ENCODE measurements around the gene ADAMTS17.

The ADAMTS17 gene

DNA sequence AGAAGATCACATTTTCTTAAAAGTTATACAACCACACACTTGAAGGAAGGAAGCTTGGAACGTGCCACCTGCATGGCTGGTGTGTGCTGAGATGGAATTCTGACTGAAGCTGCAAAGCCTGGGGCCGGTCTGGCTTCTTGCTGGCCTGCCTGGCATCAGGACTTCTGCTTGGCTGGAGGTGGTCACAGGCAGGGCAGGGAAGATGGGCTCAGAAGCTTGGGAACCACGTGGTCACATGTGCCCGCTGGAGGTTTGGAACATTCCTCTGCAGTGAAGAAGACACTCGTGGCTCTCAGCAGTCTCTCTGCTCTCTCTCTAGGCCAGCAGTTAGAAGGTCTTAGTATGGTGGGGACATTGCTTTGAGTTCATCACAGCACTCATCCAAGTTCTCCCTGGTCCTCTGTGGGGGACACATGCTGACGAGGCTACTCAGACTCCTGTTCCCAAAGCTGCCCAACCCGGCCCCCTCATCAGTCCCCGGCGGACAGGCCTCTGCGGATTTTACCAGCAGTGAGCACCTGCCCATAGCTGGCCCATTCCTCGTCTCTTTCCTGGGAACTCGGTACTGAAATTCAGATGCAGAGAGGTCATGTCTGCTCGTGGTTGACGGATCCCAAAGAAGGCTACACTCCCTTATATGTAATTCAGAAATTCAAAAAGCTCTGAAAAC is 229.0 kb downstream of the ADAMTS17 start:
- Histone ChIP-seq H3K9me3 (replicated peaks; ENCODE audit: low read length) (no peaks in the 10 kb centered on the region), H3K4me3 (ENCODE audit: low read length) (no peak overlapping the region), H3K4me2 (ENCODE audit: low read length) (no peak overlapping the region), H3K9ac (ENCODE audit: low read depth, low read length) (no peak overlapping the region), H3K4me1 (ENCODE audit: control insufficient read depth, insufficient read depth, low read length) (peaks cover 42% of the 10 kb centered on the region), H3K27me3 (ENCODE audit: control insufficient read depth, insufficient read depth, low read length) (no peaks in the 10 kb centered on the region), H3K36me3 (ENCODE audit: insufficient read depth, low read length) (no peaks in the 10 kb centered on the region)

DNA sequence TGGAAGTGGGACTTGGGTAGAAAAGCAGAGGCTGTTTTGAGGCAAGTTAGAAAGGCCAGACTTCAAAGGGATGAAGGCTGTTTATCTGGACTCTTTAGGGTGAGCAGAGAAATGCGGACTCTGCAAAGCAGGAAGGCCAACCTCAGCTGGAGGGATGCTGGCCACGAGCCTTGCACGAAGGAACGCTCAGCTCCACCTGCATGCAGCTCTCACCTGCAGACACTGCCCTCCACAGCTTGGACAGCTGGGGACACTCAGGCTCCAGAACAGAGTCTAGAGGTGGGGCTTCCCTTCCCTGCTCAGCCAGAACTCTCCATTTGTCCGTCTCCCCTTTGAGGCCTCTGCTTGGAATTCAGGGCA is 229.7 kb downstream of the ADAMTS17 start:
- no peak overlapping the region for H3K4me3 ChIP-seq (ENCODE audit: low read length)
- no peaks in the 10 kb centered on the region for H3K36me3 ChIP-seq (ENCODE audit: insufficient read depth, low read length)
- H3K9ac ChIP-seq (ENCODE audit: low read depth, low read length) = no peak overlapping the region
- H3K9me3 ChIP-seq (replicated peaks; ENCODE audit: low read length) = no peaks in the 10 kb centered on the region
- peaks cover 42% of the 10 kb centered on the region for H3K4me1 ChIP-seq (ENCODE audit: control insufficient read depth, insufficient read depth, low read length)
- H3K27me3 ChIP-seq (ENCODE audit: control insufficient read depth, insufficient read depth, low read length) = no peaks in the 10 kb centered on the region
- H3K4me2 ChIP-seq (ENCODE audit: low read length) = no peak overlapping the region

DNA sequence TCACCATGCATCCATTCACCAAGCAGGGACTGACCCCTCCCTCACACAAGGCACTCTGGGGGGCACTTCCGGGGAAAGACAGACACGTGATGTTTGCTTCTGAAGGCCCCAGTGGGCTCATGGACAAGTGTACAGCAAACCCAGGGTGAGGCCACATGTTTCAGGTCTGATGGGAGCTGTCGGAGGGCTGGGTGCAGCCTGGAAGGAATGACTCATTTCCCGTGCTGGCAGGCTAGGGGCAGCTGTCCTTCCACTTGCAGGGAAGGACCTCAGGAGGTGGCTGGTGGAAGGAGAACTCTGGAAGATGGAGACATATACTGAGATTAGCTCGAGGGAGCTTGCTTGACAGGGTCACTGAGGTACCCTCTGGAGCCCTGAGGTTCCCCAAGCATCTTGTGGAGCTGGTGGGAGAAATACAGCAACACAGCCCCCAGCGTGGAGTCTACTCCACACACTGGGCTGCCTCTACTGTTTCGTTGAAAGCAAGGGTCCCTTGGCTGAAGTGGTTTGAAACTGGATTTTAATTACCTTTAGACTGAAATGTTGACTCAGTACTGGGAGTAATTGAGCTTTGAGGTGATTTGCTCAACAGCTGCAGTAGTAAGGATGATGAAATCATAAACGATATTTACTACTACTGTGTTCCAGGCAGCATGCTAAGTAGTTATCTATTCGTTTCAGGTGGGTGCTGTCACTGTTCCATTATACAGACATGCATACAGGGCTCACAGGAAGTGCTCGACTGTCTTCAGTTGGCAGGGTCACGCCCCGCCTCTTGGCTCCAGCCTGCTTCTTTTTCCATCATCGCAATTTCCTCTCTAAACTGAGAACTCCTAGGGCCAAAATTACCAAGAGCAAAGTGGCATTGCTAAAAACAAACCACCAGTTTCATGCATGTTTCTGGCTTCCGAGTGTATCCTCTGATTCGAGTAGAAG is 230.4 kb downstream of the ADAMTS17 start:
- Histone ChIP-seq H3K4me2 (ENCODE audit: low read length) (peak overlapping the region; percentile 57), H3K4me3 (ENCODE audit: low read length) (peak overlapping the region; percentile 14), H3K9ac (ENCODE audit: low read depth, low read length) (no peak overlapping the region), H3K27me3 (ENCODE audit: control insufficient read depth, insufficient read depth, low read length) (no peaks in the 10 kb centered on the region), H3K4me1 (ENCODE audit: control insufficient read depth, insufficient read depth, low read length) (peaks cover 38% of the 10 kb centered on the region), H3K36me3 (ENCODE audit: insufficient read depth, low read length) (no peaks in the 10 kb centered on the region), H3K9me3 (replicated peaks; ENCODE audit: low read length) (no peaks in the 10 kb centered on the region)

DNA sequence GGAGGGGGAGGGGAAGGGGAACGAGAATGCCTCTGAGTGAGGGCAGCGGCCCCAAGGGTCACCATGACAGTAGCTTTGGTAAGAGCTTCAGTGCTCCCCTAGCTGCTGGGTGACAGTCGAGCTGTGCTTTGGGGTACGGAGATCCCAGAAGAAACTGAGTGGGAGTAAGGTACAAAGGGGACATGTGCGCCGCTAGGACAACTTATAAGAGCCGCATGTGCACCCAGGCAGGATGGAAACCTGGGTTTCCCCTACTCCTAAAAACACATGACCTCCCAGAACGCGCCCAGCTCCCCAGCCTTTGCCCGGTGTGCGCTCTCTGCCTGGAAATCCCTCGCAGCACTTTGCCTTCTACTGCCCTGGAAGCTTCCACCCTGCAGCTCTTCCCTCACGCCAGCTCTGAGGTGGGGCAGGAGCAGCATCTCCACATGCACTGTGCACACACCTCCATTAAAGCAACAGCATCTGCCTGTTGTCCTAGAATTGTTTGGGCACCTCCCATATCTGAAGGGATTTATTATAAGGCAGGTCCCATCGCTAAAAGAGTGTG is 232.2 kb downstream of the ADAMTS17 start:
- H3K27me3 ChIP-seq (ENCODE audit: control insufficient read depth, insufficient read depth, low read length) = no peaks in the 10 kb centered on the region
- no peak overlapping the region for H3K9ac ChIP-seq (ENCODE audit: low read depth, low read length)
- peaks cover 28% of the 10 kb centered on the region for H3K4me1 ChIP-seq (ENCODE audit: control insufficient read depth, insufficient read depth, low read length)
- no peak overlapping the region for H3K4me2 ChIP-seq (ENCODE audit: low read length)
- no peaks in the 10 kb centered on the region for H3K9me3 ChIP-seq (replicated peaks; ENCODE audit: low read length)
- H3K36me3 ChIP-seq (ENCODE audit: insufficient read depth, low read length) = no peaks in the 10 kb centered on the region
- no peak overlapping the region for H3K4me3 ChIP-seq (ENCODE audit: low read length)

DNA sequence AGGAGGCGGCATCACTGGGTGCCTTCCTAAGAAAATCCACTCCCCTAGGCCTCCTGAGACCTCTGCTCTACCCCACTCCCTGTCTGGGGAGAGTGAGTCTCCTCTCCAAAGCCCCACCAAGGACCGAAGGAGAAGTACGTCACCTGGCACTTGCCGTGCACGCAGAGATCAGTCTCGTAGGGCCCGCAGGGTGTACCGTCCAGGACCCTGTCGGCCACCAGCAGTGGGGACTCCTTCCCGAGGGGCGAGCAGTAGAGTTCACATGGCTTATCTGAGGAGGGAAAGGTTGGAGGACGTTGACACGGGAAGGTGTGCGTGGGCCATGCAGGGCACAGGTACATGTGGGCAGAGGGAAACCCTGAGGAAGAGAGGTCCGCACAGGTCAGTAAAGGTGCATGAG is 232.9 kb downstream of the ADAMTS17 start:
- Histone ChIP-seq H3K4me3 (ENCODE audit: low read length) (no peak overlapping the region), H3K9ac (ENCODE audit: low read depth, low read length) (no peak overlapping the region), H3K36me3 (ENCODE audit: insufficient read depth, low read length) (no peaks in the 10 kb centered on the region), H3K4me2 (ENCODE audit: low read length) (no peak overlapping the region), H3K27me3 (ENCODE audit: control insufficient read depth, insufficient read depth, low read length) (no peaks in the 10 kb centered on the region), H3K4me1 (ENCODE audit: control insufficient read depth, insufficient read depth, low read length) (peaks cover 23% of the 10 kb centered on the region), H3K9me3 (replicated peaks; ENCODE audit: low read length) (no peaks in the 10 kb centered on the region)

DNA sequence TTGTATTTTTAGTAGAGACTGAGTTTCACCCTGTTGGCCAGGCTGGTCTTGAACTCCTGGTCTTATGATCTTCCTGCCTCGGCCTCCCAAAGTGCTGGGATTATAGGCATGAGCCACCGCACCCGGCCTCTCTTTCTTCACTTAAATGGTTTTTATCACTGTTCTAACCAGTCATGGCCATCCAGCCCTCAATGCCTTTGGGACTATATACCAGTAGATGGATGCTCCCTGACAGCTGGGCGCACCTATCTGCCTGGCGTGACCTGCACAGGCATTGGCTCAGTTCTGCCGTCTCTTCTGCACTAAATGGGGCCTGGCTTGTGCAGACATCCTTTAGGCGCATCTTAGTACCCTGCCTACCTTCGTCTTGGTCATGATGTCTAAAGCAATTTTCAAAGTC is 233.4 kb downstream of the ADAMTS17 start:
- no peak overlapping the region for H3K4me2 ChIP-seq (ENCODE audit: low read length)
- H3K9ac ChIP-seq (ENCODE audit: low read depth, low read length) = no peak overlapping the region
- no peak overlapping the region for H3K4me3 ChIP-seq (ENCODE audit: low read length)
- peaks cover 20% of the 10 kb centered on the region for H3K4me1 ChIP-seq (ENCODE audit: control insufficient read depth, insufficient read depth, low read length)
- no peaks in the 10 kb centered on the region for H3K9me3 ChIP-seq (replicated peaks; ENCODE audit: low read length)
- H3K27me3 ChIP-seq (ENCODE audit: control insufficient read depth, insufficient read depth, low read length) = no peaks in the 10 kb centered on the region
- H3K36me3 ChIP-seq (ENCODE audit: insufficient read depth, low read length) = no peaks in the 10 kb centered on the region

DNA sequence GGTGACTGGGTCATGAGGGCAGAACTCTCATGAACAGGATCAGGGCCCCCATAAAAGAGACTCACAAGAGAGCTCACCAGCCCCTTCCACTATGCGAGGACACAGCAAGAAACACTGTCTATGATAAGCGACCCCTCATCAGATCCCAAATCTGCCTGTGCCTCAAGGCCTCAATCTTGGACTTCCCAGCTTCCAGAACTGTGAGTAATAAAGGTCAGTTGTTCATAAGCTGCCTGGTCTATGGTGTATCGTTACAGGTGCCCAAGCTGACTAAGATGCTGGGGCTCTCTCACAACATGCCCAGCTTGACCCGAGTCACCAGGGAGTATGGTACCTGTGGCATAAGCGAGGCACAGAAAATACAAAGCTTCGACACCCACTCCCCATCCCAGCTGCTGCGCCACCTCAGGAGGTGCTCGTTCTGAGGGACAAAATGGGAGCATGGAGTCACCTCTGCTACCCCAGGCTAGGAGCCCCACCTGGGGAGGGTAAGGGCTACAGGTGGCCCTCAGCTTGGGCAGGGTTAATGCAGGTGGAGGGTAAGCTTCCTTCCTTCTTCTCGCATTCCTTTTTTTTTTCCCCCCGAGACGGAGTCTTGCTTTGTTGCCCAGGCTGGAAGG is 234.1 kb downstream of the ADAMTS17 start:
- no peaks in the 10 kb centered on the region for H3K9me3 ChIP-seq (replicated peaks; ENCODE audit: low read length)
- H3K27me3 ChIP-seq (ENCODE audit: control insufficient read depth, insufficient read depth, low read length) = no peaks in the 10 kb centered on the region
- no peaks in the 10 kb centered on the region for H3K36me3 ChIP-seq (ENCODE audit: insufficient read depth, low read length)
- H3K4me2 ChIP-seq (ENCODE audit: low read length) = no peak overlapping the region
- H3K4me3 ChIP-seq (ENCODE audit: low read length) = no peak overlapping the region
- peaks cover 20% of the 10 kb centered on the region for H3K4me1 ChIP-seq (ENCODE audit: control insufficient read depth, insufficient read depth, low read length)
- H3K9ac ChIP-seq (ENCODE audit: low read depth, low read length) = no peak overlapping the region

DNA sequence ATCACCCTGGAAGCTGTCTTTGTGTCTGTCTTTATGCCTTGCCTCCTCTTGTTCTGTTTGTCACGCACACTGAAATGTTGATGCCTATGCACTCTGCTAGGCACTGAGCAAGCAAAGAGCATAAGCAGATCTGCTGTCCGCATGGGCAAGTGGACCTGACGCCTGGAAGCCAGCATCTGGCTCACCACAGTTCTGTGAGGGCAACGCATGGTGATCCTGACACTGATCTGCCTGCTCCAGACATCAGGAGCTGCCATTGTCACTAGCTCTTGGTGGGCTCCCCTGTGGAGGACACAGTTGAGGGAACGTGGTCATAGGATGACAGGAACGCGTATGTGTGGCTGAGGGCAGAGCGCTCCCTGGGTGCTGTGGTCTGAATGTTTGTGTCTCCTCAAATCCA is 234.6 kb downstream of the ADAMTS17 start:
- no peaks in the 10 kb centered on the region for H3K9me3 ChIP-seq (replicated peaks; ENCODE audit: low read length)
- no peaks in the 10 kb centered on the region for H3K36me3 ChIP-seq (ENCODE audit: insufficient read depth, low read length)
- no peaks in the 10 kb centered on the region for H3K27me3 ChIP-seq (ENCODE audit: control insufficient read depth, insufficient read depth, low read length)
- H3K4me1 ChIP-seq (ENCODE audit: control insufficient read depth, insufficient read depth, low read length) = peaks cover 18% of the 10 kb centered on the region
- no peak overlapping the region for H3K4me3 ChIP-seq (ENCODE audit: low read length)
- no peak overlapping the region for H3K9ac ChIP-seq (ENCODE audit: low read depth, low read length)
- H3K4me2 ChIP-seq (ENCODE audit: low read length) = no peak overlapping the region

DNA sequence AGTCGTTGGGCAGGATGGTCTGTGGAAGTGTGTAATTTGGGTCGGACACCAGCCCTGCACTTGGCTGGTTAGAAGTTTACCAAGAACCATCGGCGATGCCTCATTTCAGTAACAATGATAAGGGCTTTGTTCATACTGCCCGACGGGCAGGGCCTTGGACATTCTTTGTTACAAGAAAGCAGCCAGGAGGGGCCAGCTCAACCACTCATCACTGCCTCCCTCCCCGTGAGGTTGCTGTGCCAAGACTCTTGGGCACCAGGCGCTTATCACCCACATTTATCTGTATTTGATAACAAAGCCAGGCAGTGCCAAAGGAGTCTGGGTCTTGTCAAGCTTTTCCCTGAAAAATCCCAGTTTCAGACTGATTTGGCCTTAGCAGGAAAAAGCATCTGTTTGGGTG is 235.0 kb downstream of the ADAMTS17 start:
- no peak overlapping the region for H3K4me2 ChIP-seq (ENCODE audit: low read length)
- no peak overlapping the region for H3K9ac ChIP-seq (ENCODE audit: low read depth, low read length)
- H3K36me3 ChIP-seq (ENCODE audit: insufficient read depth, low read length) = no peaks in the 10 kb centered on the region
- H3K27me3 ChIP-seq (ENCODE audit: control insufficient read depth, insufficient read depth, low read length) = peaks cover 3% of the 10 kb centered on the region
- peaks cover 14% of the 10 kb centered on the region for H3K4me1 ChIP-seq (ENCODE audit: control insufficient read depth, insufficient read depth, low read length)
- no peak overlapping the region for H3K4me3 ChIP-seq (ENCODE audit: low read length)
- no peaks in the 10 kb centered on the region for H3K9me3 ChIP-seq (replicated peaks; ENCODE audit: low read length)

DNA sequence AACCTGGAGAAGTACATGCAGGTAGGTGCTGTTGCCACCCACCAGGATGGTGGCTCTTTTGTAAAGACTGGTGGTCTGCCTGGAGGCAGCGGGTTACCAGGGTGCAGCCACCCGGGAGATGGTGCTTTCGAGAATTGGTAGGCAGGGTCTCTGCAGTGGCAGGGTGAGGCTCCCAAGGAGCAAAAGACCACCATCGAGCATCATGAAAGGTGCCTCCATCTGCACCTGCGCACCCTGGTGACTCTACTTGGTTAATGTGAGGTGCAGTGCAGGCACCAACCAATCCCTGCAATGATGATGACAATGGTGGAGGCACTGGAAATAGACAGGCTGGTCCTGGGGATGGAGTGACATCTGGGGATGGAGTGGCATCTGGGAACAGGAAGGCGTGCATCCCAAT is 236.7 kb downstream of the ADAMTS17 start:
- Histone ChIP-seq H3K4me1 (ENCODE audit: control insufficient read depth, insufficient read depth, low read length) (no peaks in the 10 kb centered on the region), H3K36me3 (ENCODE audit: insufficient read depth, low read length) (no peaks in the 10 kb centered on the region), H3K9ac (ENCODE audit: low read depth, low read length) (no peak overlapping the region), H3K4me2 (ENCODE audit: low read length) (no peak overlapping the region), H3K9me3 (replicated peaks; ENCODE audit: low read length) (no peaks in the 10 kb centered on the region), H3K4me3 (ENCODE audit: low read length) (no peak overlapping the region), H3K27me3 (ENCODE audit: control insufficient read depth, insufficient read depth, low read length) (peaks cover 10% of the 10 kb centered on the region)

DNA sequence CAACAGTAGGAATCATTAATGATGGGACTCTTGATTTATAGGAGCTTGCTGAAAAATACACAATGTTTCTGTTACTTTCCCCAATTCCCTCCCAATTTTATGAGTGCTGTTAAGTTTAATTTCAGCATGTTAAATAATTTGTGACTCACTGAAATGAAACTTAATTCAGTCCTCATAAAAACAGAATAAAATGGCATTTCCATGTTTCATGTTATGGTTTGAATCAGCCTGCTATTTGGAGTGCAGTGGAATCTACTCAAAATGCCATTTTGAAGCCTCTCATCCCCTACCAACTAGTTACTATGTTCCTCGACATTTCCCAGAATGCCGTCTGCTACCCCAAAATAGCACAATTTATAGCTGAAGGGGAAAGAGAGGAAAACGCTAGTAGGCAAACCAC is 237.5 kb downstream of the ADAMTS17 start:
- H3K4me2 ChIP-seq (ENCODE audit: low read length) = no peak overlapping the region
- H3K4me1 ChIP-seq (ENCODE audit: control insufficient read depth, insufficient read depth, low read length) = no peaks in the 10 kb centered on the region
- H3K9ac ChIP-seq (ENCODE audit: low read depth, low read length) = no peak overlapping the region
- H3K36me3 ChIP-seq (ENCODE audit: insufficient read depth, low read length) = no peaks in the 10 kb centered on the region
- peaks cover 15% of the 10 kb centered on the region for H3K27me3 ChIP-seq (ENCODE audit: control insufficient read depth, insufficient read depth, low read length)
- H3K4me3 ChIP-seq (ENCODE audit: low read length) = no peak overlapping the region
- no peaks in the 10 kb centered on the region for H3K9me3 ChIP-seq (replicated peaks; ENCODE audit: low read length)

Measured in skeletal muscle satellite cell (primary cell).